G401 (cell line): ENCODE data around the gene ZNF560. TPM values are rescaled to one million over a fixed set of nuclear protein-coding genes. Genes with fewer than 3 reads are reported as not detected.

ENCODE experiments used
- DNase-seq: peaks from one replicate; pipeline ENCODE4 v3.0.0-alpha.2; 2015; ENCODE audit warnings: low spot score
- in situ Hi-C: cut with HindIII; loops from 2 replicates; pipeline ENCODE4 v1.10.0; 2016; ENCODE audit warnings: low sequenced_read_pairs, mixed read lengths
- total RNA-seq: library from RNA; depleted of rRNA; stranded (reverse); fragments of >200 nt; shearing (Covaris generic); gene quantifications from 2 replicates; pipeline ENCODE4 v1.2.3, GENCODE V29; 2014; rRNA removed

Gene ZNF560
- total RNA-seq, 1 experiment from 2014 or later = not detected

GRCh38 chr19:9453953-9454352, 44.5 kb downstream of the ZNF560 start:
- in situ Hi-C loops = no loop called here
- DNase-seq = no peak

- no peak for DNase-seq
These were observed 53.4 kb downstream of the ZNF560 start for GRCh38 chr19:9445037-9445436.

GRCh38 chr19:9436358-9436757, 62.1 kb downstream of the ZNF560 start:
- in situ Hi-C loops = no loop called here

More at GRCh38 chr19:9445037-9445436, 53.4 kb downstream of the ZNF560 start:
- in situ Hi-C loops = no loop called here

GRCh38 chr19:9435279-9436268, 62.8 kb downstream of the ZNF560 start, which contains the start of gene ZNF266:
ZNF266 (minus strand) TSS chr19:9435573; CDS start chr19:9420089, 15,484 bp downstream.
- DNase-seq = peak; percentile 89
- in situ Hi-C loops = no loop called here

More at GRCh38 chr19:9436358-9436757, 62.1 kb downstream of the ZNF560 start:
- no peak for DNase-seq

GRCh38 chr19:9431475-9431874, 66.9 kb downstream of the ZNF560 start:
- DNase-seq = no peak
- in situ Hi-C loops = no loop called here

- in situ Hi-C loops = no loop called here
These were observed 68.0 kb downstream of the ZNF560 start for GRCh38 chr19:9430444-9430843.

GRCh38 chr19:9427941-9428340, 70.5 kb downstream of the ZNF560 start:
- no peak for DNase-seq
- in situ Hi-C loops = no loop called here

More at GRCh38 chr19:9430444-9430843, 68.0 kb downstream of the ZNF560 start:
- DNase-seq = no peak

Other genes starting within 250 kb of the ZNF560 start
- gene OR7E24, start 247.7 kb downstream of the ZNF560 start, total RNA-seq = not detected in 2 replicates
- gene ZNF699, start 188.8 kb downstream of the ZNF560 start, total RNA-seq = 8.4 and 8.9 TPM in 2 replicates
- 3.4 and 7.2 TPM in 2 replicates for gene ZNF559, start 174.4 kb downstream of the ZNF560 start, total RNA-seq
- gene ZNF177, start 135.6 kb downstream of the ZNF560 start, total RNA-seq = 2.2 and 2.7 TPM in 2 replicates
- gene ZNF266, start 63.0 kb downstream of the ZNF560 start, total RNA-seq = 13.0 and 16.1 TPM in 2 replicates
- 0.68 and 8.9 TPM in 2 replicates for gene ZNF426, start 40.0 kb upstream of the ZNF560 start, total RNA-seq
- gene ZNF121, start 85.9 kb upstream of the ZNF560 start, total RNA-seq = 27.3 and 41.1 TPM in 2 replicates
- gene ZNF561, start 122.6 kb upstream of the ZNF560 start, total RNA-seq = 26.3 and 41.3 TPM in 2 replicates
- gene ZNF562, start 176.5 kb upstream of the ZNF560 start, total RNA-seq = 9.7 and 34.7 TPM in 2 replicates